H9 (cell line): ENCODE measurements around the gene HS2ST1. TPM values are rescaled to one million over a fixed set of nuclear protein-coding genes. Genes with fewer than 3 reads are reported as not detected.

ENCODE experiments used
- DNase-seq: peaks from one replicate; pipeline ENCODE4 v3.0.0-alpha.2; 2017
- H2AFZ ChIP-seq: one replicate; pipeline ENCODE4 v1.6.1; 2013; ENCODE audit warnings: mild to moderate bottlenecking, low read length, control low read depth, moderate library complexity
- H2AK5ac ChIP-seq: 2 replicates; pipeline ENCODE4 v1.6.1; 2013; ENCODE audit warnings: low read length, control low read depth, mixed read lengths; ENCODE audit not compliant: insufficient read length
- H2BK120ac ChIP-seq: one replicate; pipeline ENCODE4 v1.6.1; 2013; ENCODE audit warnings: low read depth, mild to moderate bottlenecking, low read length, control low read depth, inconsistent platforms; ENCODE audit not compliant: poor library complexity, severe bottlenecking
- H2BK12ac ChIP-seq: 2 replicates; pipeline ENCODE4 v1.6.1; 2013; ENCODE audit warnings: low read length, control low read depth, mixed read lengths, low read depth; ENCODE audit not compliant: insufficient read length
- H2BK15ac ChIP-seq: 2 replicates; pipeline ENCODE4 v1.6.1; 2013; ENCODE audit warnings: low read depth, low read length, control low read depth
- H2BK20ac ChIP-seq: one replicate; pipeline ENCODE4 v1.6.1; 2013; ENCODE audit warnings: low read depth, mild to moderate bottlenecking, low read length, control low read depth, inconsistent platforms; ENCODE audit not compliant: poor library complexity, severe bottlenecking
- H2BK5ac ChIP-seq: 2 replicates; pipeline ENCODE4 v1.6.1; 2013; ENCODE audit warnings: low read length, control low read depth, mixed read lengths; ENCODE audit not compliant: insufficient read length
- H3K14ac ChIP-seq: 2 replicates; pipeline ENCODE4 v1.6.1; 2013; ENCODE audit warnings: low read length, control low read depth; ENCODE audit not compliant: insufficient read depth
- H3K18ac ChIP-seq: 2 replicates; pipeline ENCODE4 v1.6.1; 2013; ENCODE audit warnings: low read depth, mild to moderate bottlenecking, mixed read lengths, low read length, control low read depth; ENCODE audit not compliant: insufficient read length
- H3K23ac ChIP-seq: 2 replicates; pipeline ENCODE4 v1.6.1; 2013; ENCODE audit warnings: low read length, control low read depth, mixed read lengths, low read depth; ENCODE audit not compliant: insufficient read length
- H3K23me2 ChIP-seq: 2 replicates; pipeline ENCODE4 v1.6.1; 2013; ENCODE audit warnings: low read depth, mild to moderate bottlenecking, mixed read lengths, low read length, control low read depth; ENCODE audit not compliant: insufficient read length, poor library complexity, severe bottlenecking
- H3K27ac ChIP-seq: 2 replicates; pipeline ENCODE4 v1.5.1; 2013; ENCODE audit warnings: low read length, control low read depth, mixed read lengths, low read depth; ENCODE audit not compliant: insufficient read length
- H3K27me3 ChIP-seq: 2 replicates; pipeline ENCODE4 v1.6.1; 2013; ENCODE audit warnings: low read length, control low read depth, inconsistent platforms; ENCODE audit not compliant: insufficient read depth
- H3K4ac ChIP-seq: 2 replicates; pipeline ENCODE4 v1.6.1; 2013; ENCODE audit warnings: low read depth, mild to moderate bottlenecking, control low read depth, inconsistent platforms, low read length, moderate library complexity
- H3K4me1 ChIP-seq: 2 replicates; pipeline ENCODE4 v1.6.1; 2013; ENCODE audit warnings: low read length, control low read depth, inconsistent platforms; ENCODE audit not compliant: insufficient read depth
- H3K4me2 ChIP-seq: 2 replicates; pipeline ENCODE4 v1.6.1; 2013; ENCODE audit warnings: low read length, control low read depth, mixed read lengths; ENCODE audit not compliant: insufficient read length, insufficient read depth
- H3K56ac ChIP-seq: 2 replicates; pipeline ENCODE4 v1.6.1; 2013; ENCODE audit warnings: low read depth, mild to moderate bottlenecking, mixed read lengths, low read length, control low read depth; ENCODE audit not compliant: insufficient read length
- H3K79me1 ChIP-seq: 2 replicates; pipeline ENCODE4 v1.6.1; 2013; ENCODE audit warnings: low read depth, mild to moderate bottlenecking, moderate library complexity, low read length, control low read depth, inconsistent platforms; ENCODE audit not compliant: insufficient read depth, poor library complexity, severe bottlenecking
- H3K79me2 ChIP-seq: 2 replicates; pipeline ENCODE4 v1.6.1; 2013; ENCODE audit warnings: low read length, control low read depth, inconsistent platforms; ENCODE audit not compliant: insufficient read depth
- H3K9ac ChIP-seq: 2 replicates; pipeline ENCODE4 v1.6.1; 2013; ENCODE audit warnings: low read length, control low read depth, mixed read lengths; ENCODE audit not compliant: insufficient read length; ENCODE audit errors: extremely low read depth
- H3K9me3 ChIP-seq: one replicate; pipeline ENCODE4 v1.6.1; 2013; ENCODE audit warnings: low read depth, low read length, inconsistent platforms; ENCODE audit not compliant: control insufficient read depth
- H3T11ph ChIP-seq: one replicate; pipeline ENCODE4 v1.6.1; 2013; ENCODE audit warnings: mild to moderate bottlenecking, low read length, control low read depth, inconsistent platforms
- H4K20me1 ChIP-seq: one replicate; pipeline ENCODE4 v1.6.1; 2013; ENCODE audit not compliant: control insufficient read depth, insufficient read length, insufficient read depth
- H4K5ac ChIP-seq: 2 replicates; pipeline ENCODE4 v1.6.1; 2013; ENCODE audit warnings: low read depth, mild to moderate bottlenecking, mixed read lengths, low read length, control low read depth; ENCODE audit not compliant: insufficient read length
- H4K8ac ChIP-seq: replicated peaks from 2 replicates; pipeline ENCODE4 v1.6.1; 2013; ENCODE audit warnings: low read length, control low read depth, mixed read lengths, low read depth; ENCODE audit not compliant: insufficient read length
- H4K91ac ChIP-seq: 2 replicates; pipeline ENCODE4 v1.6.1; 2013; ENCODE audit warnings: low read depth, mild to moderate bottlenecking, moderate library complexity, mixed read lengths, low read length, control low read depth; ENCODE audit not compliant: insufficient read length
- H3K27ac Mint-ChIP-seq, 3 experiments: 2 replicates in 2 of 3; 3 replicates in 1 of 3; pipeline ENCODE4 v1.8.0; 2020 to 2021; ENCODE audit warnings: mixed read lengths in 3 of 3, mild to moderate bottlenecking in 1 of 3, moderate library complexity in 1 of 3
- H3K27me3 Mint-ChIP-seq: 2 replicates; pipeline ENCODE4 v1.8.0; 2021; ENCODE audit warnings: low read depth, mild to moderate bottlenecking, moderate library complexity, mixed read lengths
- H3K36me3 Mint-ChIP-seq, 3 experiments: 2 replicates in 2 of 3; 3 replicates in 1 of 3; pipeline ENCODE4 v1.8.0; 2020 to 2021; ENCODE audit warnings: low read depth in 3 of 3, mixed read lengths in 3 of 3; ENCODE audit not compliant: insufficient read depth in 1 of 3
- H3K4me1 Mint-ChIP-seq, 2 experiments: 2 replicates each; pipeline ENCODE4 v1.8.0; 2020; ENCODE audit warnings: mixed read lengths in 2 of 2
- H3K4me3 Mint-ChIP-seq, 2 experiments: 2 replicates in 1 of 2; 3 replicates in 1 of 2; pipeline ENCODE4 v1.8.0; 2020 to 2021; ENCODE audit warnings: mild to moderate bottlenecking in 2 of 2, mixed read lengths in 2 of 2, moderate library complexity in 1 of 2
- H3K9me3 Mint-ChIP-seq, 2 experiments: 2 replicates in 1 of 2; 3 replicates in 1 of 2; pipeline ENCODE4 v1.8.0; 2020; ENCODE audit warnings: mild to moderate bottlenecking in 2 of 2, mixed read lengths in 2 of 2, moderate library complexity in 1 of 2
- CTCF ChIP-seq: fragments of 200-600 bp; sonication (generic); conservative IDR thresholded peaks from 3 replicates; pipeline ENCODE4 v1.8.0; 2021; ENCODE audit warnings: antibody characterized with exemption, mild to moderate bottlenecking
- WGBS: extraction: QIAGEN DNeasy Blood & Tissue Kit; methylation state at CpG from one replicate; pipeline ENCODE4 v1.1.7; 2013; ENCODE audit warnings: missing lambda C conversion rate, low lambda C conversion rate, mixed read lengths; ENCODE audit not compliant: insufficient read length; ENCODE audit errors: extremely low coverage; 5-methylcytosine and 5-hydroxymethylcytosine counted together
- total RNA-seq: library from RNA; stranded (reverse); gene quantifications from 2 replicates; pipeline ENCODE4 v1.2.1, GENCODE V29; 2021

Gene HS2ST1
- total RNA-seq, 1 experiment from 2014 or later, result 20.1 TPM

GRCh38 chr1:86913399-86913895 is 988 bp upstream of the HS2ST1 start:
- H3K4me3 Mint-ChIP-seq, result no peak overlapping the region

More at GRCh38 chr1:86913399-86913895, 988 bp upstream of the HS2ST1 start:
- no peaks in the 10 kb centered on the region; the same call in 1 of the 2 replicates for H3K4me1 ChIP-seq
- H3K9ac ChIP-seq, result peak overlapping the region; percentile 98
- peak overlapping the region; percentile 89 for H2BK5ac ChIP-seq
- H4K20me1 ChIP-seq, result no peaks in the 10 kb centered on the region
- H3K4me1 Mint-ChIP-seq, result peaks cover 16 to 28% of the 10 kb centered on the region in 2 experiments
- TF ChIP-seq CTCF, result no peak
- H3K79me2 ChIP-seq, result peaks cover 45% of the 10 kb centered on the region
- H4K8ac ChIP-seq, result peak overlapping the region; percentile 73
- H3K4ac ChIP-seq, result peak overlapping the region; percentile 12; the same call in 1 of the 2 replicates
- no peak overlapping the region for H2AK5ac ChIP-seq
- H3K4me2 ChIP-seq, result peak overlapping the region; percentile 93
- no peak overlapping the region for H2BK120ac ChIP-seq
- no peak overlapping the region for H2BK20ac ChIP-seq
- peaks cover 13% of the 10 kb centered on the region for H3K23me2 ChIP-seq
- peak overlapping the region; percentile 96; the same call in 1 of the 2 replicates for H3K14ac ChIP-seq
- no peak overlapping the region for H2BK12ac ChIP-seq
- H3K27me3 Mint-ChIP-seq, result no peaks in the 10 kb centered on the region
- H3K23ac ChIP-seq, result peak overlapping the region; percentile 58
- no peak for DNase-seq
- peaks cover 17 to 27% (median 20%) of the 10 kb centered on the region in 3 experiments for H3K36me3 Mint-ChIP-seq
- peak overlapping the region; percentile 89 for H4K5ac ChIP-seq
- no peak overlapping the region for H4K91ac ChIP-seq
- H2AFZ ChIP-seq, result no peak overlapping the region
- no peak overlapping the region for H3K27ac Mint-ChIP-seq
- peak overlapping the region; percentile 81 for H3K27ac ChIP-seq
- no CpG with 5 or more reads among the region's 17 CpGs for WGBS
- H3K27me3 ChIP-seq, result no peaks in the 10 kb centered on the region
- peak overlapping the region; percentile 91 for H3K56ac ChIP-seq
- H3K9me3 Mint-ChIP-seq, result no peaks in the 10 kb centered on the region; a peak in 1 of 5 replicates
- H2BK15ac ChIP-seq, result no peak overlapping the region
- no peaks in the 10 kb centered on the region for H3K9me3 ChIP-seq
- no peak overlapping the region for H3T11ph ChIP-seq
- H3K79me1 ChIP-seq, result peaks cover 3% of the 10 kb centered on the region
- peak overlapping the region; percentile 44 for H3K18ac ChIP-seq
